Natural killer cell (primary cell): ENCODE measurements around the gene BICDL2. TPM values are rescaled to one million over a fixed set of nuclear protein-coding genes. Genes with fewer than 3 reads are reported as not detected.

ENCODE experiments used
- ATAC-seq, 3 donors: fragments of 150-1000 bp in 2 of 3; fragments of 200-7000 bp in 1 of 3; cut with Tn5 transposase; 1 replicate in 1 of 3; 2 replicates in 2 of 3; pipeline ENCODE4 v1.10.0; 2021; ENCODE audit warnings: mild to moderate bottlenecking in 2 of 3, moderate library complexity in 2 of 3
- DNase-seq, 2 donors: peaks; one replicate each; pipeline versions ENCODE4 v3.0.0 to v3.0.0-alpha.2; 2013 to 2021; ENCODE audit warnings: mixed read lengths in 1 of 2
- H3K27ac ChIP-seq: one replicate; pipeline ENCODE4 v1.5.1; 2013; ENCODE audit warnings: mild to moderate bottlenecking, low read length
- H3K27me3 ChIP-seq: one replicate; pipeline ENCODE4 v1.6.1; 2013; ENCODE audit warnings: low read length; ENCODE audit not compliant: control insufficient read depth, insufficient read depth
- H3K36me3 ChIP-seq: one replicate; pipeline ENCODE4 v1.6.1; 2013; ENCODE audit warnings: low read length; ENCODE audit not compliant: control insufficient read depth, insufficient read depth
- H3K4me1 ChIP-seq: one replicate; pipeline ENCODE4 v1.6.1; 2013; ENCODE audit warnings: low read length; ENCODE audit not compliant: control insufficient read depth, insufficient read depth
- H3K4me3 ChIP-seq: one replicate; pipeline ENCODE4 v1.5.1; 2013; ENCODE audit warnings: low read length
- H3K9me3 ChIP-seq: one replicate; pipeline ENCODE4 v1.6.1; 2013; ENCODE audit warnings: low read length; ENCODE audit not compliant: control insufficient read depth, insufficient read depth
- H3K27ac Mint-ChIP-seq, 2 donors: one replicate each; pipeline ENCODE4 v1.8.0; 2022; ENCODE audit warnings: mild to moderate bottlenecking in 2 of 2, mixed read lengths in 2 of 2, moderate library complexity in 1 of 2
- H3K27me3 Mint-ChIP-seq, 2 donors: one replicate each; pipeline ENCODE4 v1.8.0; 2022; ENCODE audit warnings: low read depth in 2 of 2, mixed read lengths in 2 of 2
- H3K36me3 Mint-ChIP-seq: one replicate; pipeline ENCODE4 v1.8.0; 2022; ENCODE audit warnings: mixed read lengths
- H3K4me1 Mint-ChIP-seq, 2 donors: one replicate each; pipeline ENCODE4 v1.8.0; 2022; ENCODE audit warnings: mixed read lengths in 2 of 2
- H3K4me3 Mint-ChIP-seq: one replicate; pipeline ENCODE4 v1.8.0; 2022; ENCODE audit warnings: mild to moderate bottlenecking, moderate library complexity, mixed read lengths
- H3K9me3 Mint-ChIP-seq, 2 donors: one replicate each; pipeline ENCODE4 v1.8.0; 2022; ENCODE audit warnings: mixed read lengths in 2 of 2
- CTCF ChIP-seq: fragments of 200-600 bp; IDR thresholded peaks from one replicate; pipeline ENCODE4 v1.8.0; 2022; ENCODE audit warnings: antibody characterized with exemption
- WGBS: methylation state at CpG from one replicate; pipeline ENCODE4 v1.1.7; 2013; ENCODE audit warnings: missing lambda C conversion rate; ENCODE audit not compliant: insufficient coverage; 5-methylcytosine and 5-hydroxymethylcytosine counted together
- intact Hi-C: fragments of 100-400 bp; cut with micrococcal nuclease; formaldehyde crosslinking; loops from one replicate; pipeline ENCODE4 v1.14.2; 2022
- total RNA-seq, 4 donors: library from RNA; stranded (reverse); fragments of 120-200 nt in 1 of 4; gene quantifications; one replicate each; pipeline versions ENCODE4 v1.2.3 to v1.2.4, GENCODE V29; 2013 to 2022

Gene BICDL2
- total RNA-seq, 3 donors from 2014 or later (not counting 1 experiment from before 2014, with no cell fraction given), result not detected

- Histone ChIP-seq H3K4me3 (no peak overlapping the region), H3K36me3 (no peaks in the 10 kb centered on the region), H3K4me1 (peaks cover 7% of the 10 kb centered on the region), H3K27ac (no peak overlapping the region), H3K9me3 (no peaks in the 10 kb centered on the region), H3K27me3 (no peaks in the 10 kb centered on the region)
- WGBS, result 94% methylated on average over 6 of the region's 6 CpGs
- Mint-ChIP-seq H3K27me3 (peaks cover 0 to 2% of the 10 kb centered on the region in 2 donors), H3K4me1 (peaks cover 0 to 4% of the 10 kb centered on the region in 2 donors), H3K4me3 (no peak overlapping the region), H3K27ac (no peak overlapping the region), H3K36me3 (no peaks in the 10 kb centered on the region), H3K9me3 (no peaks in the 10 kb centered on the region)
- no peak for TF ChIP-seq CTCF
- ATAC-seq, result no peak
- intact Hi-C loops, result no loop called here
- no peak for DNase-seq
Observed at GRCh38 chr16:2999929-3000328, 36.8 kb downstream of the BICDL2 start.

GRCh38 chr16:2996298-2996697, 40.4 kb downstream of the BICDL2 start:
- H3K4me3 Mint-ChIP-seq, result no peak overlapping the region
- no peaks in the 10 kb centered on the region for H3K4me1 ChIP-seq
- H3K27me3 ChIP-seq, result no peaks in the 10 kb centered on the region
- H3K4me1 Mint-ChIP-seq, result no peaks in the 10 kb centered on the region
- no peaks in the 10 kb centered on the region for H3K36me3 ChIP-seq
- no peaks in the 10 kb centered on the region for H3K36me3 Mint-ChIP-seq
- WGBS, result 87% methylated on average over 13 of the region's 13 CpGs
- intact Hi-C loops, result no loop called here
- no peak overlapping the region for H3K27ac Mint-ChIP-seq
- H3K9me3 Mint-ChIP-seq, result no peaks in the 10 kb centered on the region
- TF ChIP-seq CTCF, result no peak
- H3K27ac ChIP-seq, result no peak overlapping the region
- no peaks in the 10 kb centered on the region for H3K27me3 Mint-ChIP-seq
- H3K4me3 ChIP-seq, result no peak overlapping the region
- no peaks in the 10 kb centered on the region for H3K9me3 ChIP-seq
- DNase-seq, result no peak
- ATAC-seq, result no peak

GRCh38 chr16:2992383-2993081, 44.2 kb downstream of the BICDL2 start:
- H3K4me1 Mint-ChIP-seq, result no peaks in the 10 kb centered on the region
- H3K4me3 ChIP-seq, result no peak overlapping the region
- TF ChIP-seq CTCF, result no peak
- no peak overlapping the region for H3K27ac Mint-ChIP-seq
- H3K4me3 Mint-ChIP-seq, result no peak overlapping the region
- DNase-seq (no peak), ATAC-seq (no peak)
- H3K27ac ChIP-seq, result no peak overlapping the region
- 97% methylated on average over 12 of the region's 14 CpGs for WGBS
- H3K4me1 ChIP-seq, result no peaks in the 10 kb centered on the region
- no peaks in the 10 kb centered on the region for H3K27me3 ChIP-seq
- no peaks in the 10 kb centered on the region for H3K36me3 Mint-ChIP-seq
- H3K36me3 ChIP-seq, result no peaks in the 10 kb centered on the region
- H3K9me3 ChIP-seq, result no peaks in the 10 kb centered on the region
- intact Hi-C loops, result no loop called here
- no peaks in the 10 kb centered on the region for H3K9me3 Mint-ChIP-seq
- H3K27me3 Mint-ChIP-seq, result no peaks in the 10 kb centered on the region
